Measurements from ENCODE around the gene RDH13. TPM values are rescaled to one million over a fixed set of nuclear protein-coding genes. Genes with fewer than 3 reads are reported as not detected.

RDH13 gene
- total RNA-seq, 1 donor from 2014 or later = 9.0 TPM

DNA sequence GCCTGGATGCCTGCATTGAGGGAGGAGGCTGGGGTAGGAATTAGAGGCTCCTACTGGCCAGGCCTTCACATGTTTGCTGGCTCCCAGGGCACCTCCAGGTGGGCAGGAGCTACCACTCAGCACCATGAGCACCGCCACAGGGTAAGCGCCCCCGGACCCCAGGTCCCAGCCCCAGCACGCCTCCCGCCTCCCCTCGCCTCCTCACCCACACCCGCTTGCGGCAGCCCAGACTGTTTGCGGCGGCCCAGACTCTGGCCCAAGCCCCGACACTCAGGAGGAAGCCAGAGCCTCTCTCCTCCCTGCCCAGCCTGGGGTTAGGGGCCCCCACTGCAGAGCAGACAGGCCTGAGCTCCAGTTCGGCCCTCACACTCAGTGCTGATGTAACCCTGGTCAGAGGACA is 13.4 kb upstream of the RDH13 start:
- no peak for DNase-seq (ENCODE audit: low spot score)
- H3K4me2 ChIP-seq = no peak overlapping the region
- TF ChIP-seq EZH2phosphoT487 (IDR thresholded peaks at IDR 0.05) (no peak), CTCF (IDR thresholded peaks at IDR 0.05) (no peak), EZH2 (IDR thresholded peaks at IDR 0.05) (no peak)
- H3K4me3 Mint-ChIP-seq = no peak overlapping the region
- no peak overlapping the region for H3K27ac Mint-ChIP-seq
- H3K36me3 ChIP-seq = no peaks in the 10 kb centered on the region
- H3K4me1 Mint-ChIP-seq = peaks cover 13% of the 10 kb centered on the region
- H3K4me1 ChIP-seq = no peaks in the 10 kb centered on the region
- H3K9me3 ChIP-seq (ENCODE audit: low read depth) = no peaks in the 10 kb centered on the region
- H3K27me3 Mint-ChIP-seq (ENCODE audit: insufficient read depth, low read depth) = peaks cover 50% of the 10 kb centered on the region
- peaks cover 13% of the 10 kb centered on the region for H3F3A ChIP-seq (ENCODE audit: low read depth)
- H3K9me3 Mint-ChIP-seq = peaks cover 17% of the 10 kb centered on the region
- no peaks in the 10 kb centered on the region for H3K36me3 Mint-ChIP-seq
- H3K9ac ChIP-seq = no peak overlapping the region
- no peak overlapping the region for H2AFZ ChIP-seq (replicated peaks)
- no peak overlapping the region for H3K4me3 ChIP-seq
- H4K20me1 ChIP-seq (ENCODE audit: low read depth) = peaks cover 7% of the 10 kb centered on the region
- H3K27me3 ChIP-seq = peaks cover 93% of the 10 kb centered on the region
- no peak overlapping the region for H3K27ac ChIP-seq
- no peaks in the 10 kb centered on the region for H3K79me2 ChIP-seq (ENCODE audit: low read depth)

- H3K4me2 ChIP-seq = peak within 1 kb of the TSS; percentile 42
- H3K4me1 ChIP-seq = no peaks in the 10 kb centered on the region
- Mint-ChIP-seq H3K4me3 (no peak within 1 kb of the TSS), H3K27ac (no peak within 1 kb of the TSS), H3K36me3 (no peaks in the 10 kb centered on the region), H3K9me3 (peaks cover 17% of the 10 kb centered on the region), H3K27me3 (ENCODE audit: insufficient read depth, low read depth) (peaks cover 48% of the 10 kb centered on the region), H3K4me1 (peaks cover 8% of the 10 kb centered on the region)
- peaks cover 93% of the 10 kb centered on the region for H3K27me3 ChIP-seq
- H3K4me3 ChIP-seq = no peak within 1 kb of the TSS
- no peak within 1 kb of the TSS for H2AFZ ChIP-seq (replicated peaks)
- H3K9ac ChIP-seq = no peak within 1 kb of the TSS
- H4K20me1 ChIP-seq (ENCODE audit: low read depth) = peaks cover 2% of the 10 kb centered on the region
- no peak for DNase-seq (ENCODE audit: low spot score)
- H3K9me3 ChIP-seq (ENCODE audit: low read depth) = no peaks in the 10 kb centered on the region
- H3K79me2 ChIP-seq (ENCODE audit: low read depth) = no peaks in the 10 kb centered on the region
- H3K27ac ChIP-seq = no peak within 1 kb of the TSS
- peaks cover 4% of the 10 kb centered on the region for H3F3A ChIP-seq (ENCODE audit: low read depth)
- no peaks in the 10 kb centered on the region for H3K36me3 ChIP-seq
- no peak for TF ChIP-seq CTCF (IDR thresholded peaks at IDR 0.05)
- TF ChIP-seq EZH2 (IDR thresholded peaks at IDR 0.05) = no peak
- no peak for TF ChIP-seq EZH2phosphoT487 (IDR thresholded peaks at IDR 0.05)
Measured at GRCh38 chr19:55075371-55075998, 12.5 kb upstream of the RDH13 start, which contains the start of gene EPS8L1. TSS of gene EPS8L1 (plus strand) at chr19:55075869. CDS start at chr19:55076445, 576 bp downstream.

DNA sequence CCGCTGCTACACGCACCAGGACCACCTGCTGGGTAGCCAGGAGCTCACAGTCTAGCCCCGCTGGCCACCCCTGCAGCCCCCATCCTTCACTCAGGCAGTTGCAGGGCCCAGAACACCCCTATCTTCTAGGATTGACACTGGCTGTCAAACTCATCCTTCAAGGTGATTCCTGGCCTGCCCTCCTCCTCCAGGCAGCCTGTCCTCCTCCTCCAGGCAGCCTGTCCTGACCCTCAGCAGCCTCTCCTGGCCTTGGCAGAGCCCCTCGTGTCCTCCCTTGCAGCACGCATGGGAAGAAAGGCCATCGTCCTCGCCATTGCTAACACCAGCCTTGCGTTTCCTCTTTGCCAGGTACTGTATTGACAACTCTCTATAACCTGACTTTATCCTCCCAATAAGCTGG is 9.0 kb upstream of the RDH13 start:
- no peaks in the 10 kb centered on the region for H3K36me3 Mint-ChIP-seq
- Histone ChIP-seq H3K27me3 (peaks cover 100% of the 10 kb centered on the region), H3K4me1 (peaks cover 7% of the 10 kb centered on the region), H3K36me3 (no peaks in the 10 kb centered on the region), H3K79me2 (ENCODE audit: low read depth) (no peaks in the 10 kb centered on the region), H3K4me2 (no peak overlapping the region), H3K9me3 (ENCODE audit: low read depth) (no peaks in the 10 kb centered on the region), H3K4me3 (no peak overlapping the region), H4K20me1 (ENCODE audit: low read depth) (peaks cover 5% of the 10 kb centered on the region), H3K27ac (no peak overlapping the region), H3F3A (ENCODE audit: low read depth) (peaks cover 8% of the 10 kb centered on the region), H2AFZ (replicated peaks) (no peak overlapping the region), H3K9ac (no peak overlapping the region)
- H3K9me3 Mint-ChIP-seq = peaks cover 13% of the 10 kb centered on the region
- peak overlapping the region; percentile 58 for H3K4me3 Mint-ChIP-seq
- no peak for DNase-seq (ENCODE audit: low spot score)
- peaks cover 8% of the 10 kb centered on the region for H3K4me1 Mint-ChIP-seq
- H3K27me3 Mint-ChIP-seq (ENCODE audit: insufficient read depth, low read depth) = peaks cover 55% of the 10 kb centered on the region
- no peak overlapping the region for H3K27ac Mint-ChIP-seq
- no peak for TF ChIP-seq EZH2 (IDR thresholded peaks at IDR 0.05)
- TF ChIP-seq CTCF (IDR thresholded peaks at IDR 0.05) = no peak
- no peak for TF ChIP-seq EZH2phosphoT487 (IDR thresholded peaks at IDR 0.05)

Data from neural progenitor cell (in vitro differentiated cells).